ENCODE measurements around the gene PWWP2A.

- TF ChIP-seq, protein P1, sequence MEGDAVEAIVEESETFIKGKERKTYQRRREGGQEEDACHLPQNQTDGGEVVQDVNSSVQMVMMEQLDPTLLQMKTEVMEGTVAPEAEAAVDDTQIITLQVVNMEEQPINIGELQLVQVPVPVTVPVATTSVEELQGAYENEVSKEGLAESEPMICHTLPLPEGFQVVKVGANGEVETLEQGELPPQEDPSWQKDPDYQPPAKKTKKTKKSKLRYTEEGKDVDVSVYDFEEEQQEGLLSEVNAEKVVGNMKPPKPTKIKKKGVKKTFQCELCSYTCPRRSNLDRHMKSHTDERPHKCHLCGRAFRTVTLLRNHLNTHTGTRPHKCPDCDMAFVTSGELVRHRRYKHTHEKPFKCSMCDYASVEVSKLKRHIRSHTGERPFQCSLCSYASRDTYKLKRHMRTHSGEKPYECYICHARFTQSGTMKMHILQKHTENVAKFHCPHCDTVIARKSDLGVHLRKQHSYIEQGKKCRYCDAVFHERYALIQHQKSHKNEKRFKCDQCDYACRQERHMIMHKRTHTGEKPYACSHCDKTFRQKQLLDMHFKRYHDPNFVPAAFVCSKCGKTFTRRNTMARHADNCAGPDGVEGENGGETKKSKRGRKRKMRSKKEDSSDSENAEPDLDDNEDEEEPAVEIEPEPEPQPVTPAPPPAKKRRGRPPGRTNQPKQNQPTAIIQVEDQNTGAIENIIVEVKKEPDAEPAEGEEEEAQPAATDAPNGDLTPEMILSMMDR (IDR thresholded peaks at IDR 0.05), result no peak
- TF ChIP-seq POLR2A (IDR thresholded peaks at IDR 0.05), result no peak
- TF ChIP-seq EP300 (IDR thresholded peaks at IDR 0.05), result no peak
Observed at GRCh38 chr5:160134332-160134731, 15.1 kb upstream of the PWWP2A start.

All from ovary (tissue), 3 donors.